ENCODE data around the gene PTPRK. TPM values are rescaled to one million over a fixed set of nuclear protein-coding genes. Genes with fewer than 3 reads are reported as not detected.

PTPRK gene
- total RNA-seq, 1 donor from 2014 or later = 1.9 TPM

GRCh38 chr6:128099571-128100197 lies 420.7 kb downstream of the PTPRK start:
- intact Hi-C loops (cut with micrococcal nuclease) = no loop called here

GRCh38 chr6:128098000-128098581 lies 422.3 kb downstream of the PTPRK start:
- intact Hi-C loops (cut with micrococcal nuclease) = no loop called here

- intact Hi-C loops (cut with micrococcal nuclease) = no loop called here
Observed at GRCh38 chr6:128097009-128097408, 423.4 kb downstream of the PTPRK start.

DNA sequence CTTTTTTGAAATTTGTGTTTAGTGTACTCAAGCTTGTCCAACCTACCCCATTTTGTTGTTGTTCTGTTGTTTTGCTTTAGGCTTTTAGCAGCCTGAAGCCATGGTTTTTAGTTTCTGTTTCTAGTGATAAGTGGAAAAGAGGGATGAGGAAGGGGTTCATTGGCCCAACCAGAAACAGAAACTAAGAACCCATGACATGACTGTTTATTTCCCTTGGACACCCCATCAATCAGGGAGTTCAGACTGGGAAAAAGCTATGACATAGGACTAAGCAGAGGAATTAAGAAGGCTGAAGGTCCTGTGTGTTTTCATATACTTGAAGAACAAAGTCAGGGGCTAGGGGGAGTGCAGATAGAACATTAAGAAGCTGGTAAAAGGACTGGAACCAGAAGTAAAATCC lies 425.0 kb downstream of the PTPRK start:
- intact Hi-C loops (cut with micrococcal nuclease) = no loop called here

DNA sequence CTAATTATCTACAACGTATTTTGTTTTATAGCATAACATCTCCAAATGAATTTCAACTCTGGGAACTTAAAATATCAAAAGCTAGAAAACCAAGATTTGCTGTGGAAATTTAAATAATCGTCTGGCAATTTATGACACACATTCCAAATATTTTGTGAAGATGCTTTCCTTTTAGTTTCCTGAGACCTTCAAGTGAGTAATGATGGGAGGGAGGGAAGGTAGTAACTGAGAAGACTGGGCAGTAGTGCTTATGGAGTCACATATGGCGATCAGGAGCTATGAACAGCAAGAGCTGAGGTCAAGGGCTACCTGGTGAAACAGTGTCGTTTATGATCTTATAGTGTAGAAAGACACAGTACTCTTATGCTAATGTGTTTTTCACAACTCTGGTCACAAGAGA lies 441.4 kb downstream of the PTPRK start:
- intact Hi-C loops (cut with micrococcal nuclease) = no loop called here

GRCh38 chr6:128078276-128078675 lies 442.1 kb downstream of the PTPRK start:
- intact Hi-C loops (cut with micrococcal nuclease) = no loop called here

DNA sequence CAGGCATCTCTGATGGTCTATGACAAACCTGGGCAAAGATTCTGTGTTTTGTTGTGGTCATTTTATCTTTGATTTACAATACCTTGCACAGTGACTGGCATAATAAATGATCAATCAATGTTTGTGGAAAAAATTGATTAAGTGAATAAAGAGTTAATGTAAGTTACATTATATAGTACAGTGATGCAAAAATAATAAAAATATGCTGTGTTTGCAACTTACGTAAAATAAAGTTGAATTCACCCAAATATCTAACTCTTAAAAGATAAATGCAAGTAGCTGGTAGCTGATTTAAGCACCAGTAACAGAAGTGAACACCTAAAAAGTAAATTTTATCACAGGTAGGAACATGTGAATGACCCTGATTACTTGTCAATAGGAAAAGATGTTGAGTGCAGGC lies 443.6 kb downstream of the PTPRK start:
- intact Hi-C loops (cut with micrococcal nuclease) = no loop called here

- intact Hi-C loops (cut with micrococcal nuclease) = no loop called here
Observed at GRCh38 chr6:128074567-128074966, 445.8 kb downstream of the PTPRK start.

- intact Hi-C loops (cut with micrococcal nuclease) = no loop called here
Observed at GRCh38 chr6:128073389-128073788, 447.0 kb downstream of the PTPRK start.

GRCh38 chr6:128071212-128071611 lies 449.2 kb downstream of the PTPRK start:
- intact Hi-C loops (cut with micrococcal nuclease) = no loop called here

GRCh38 chr6:128070406-128070805 lies 450.0 kb downstream of the PTPRK start:
- intact Hi-C loops (cut with micrococcal nuclease) = no loop called here

GRCh38 chr6:128069188-128069587 lies 451.2 kb downstream of the PTPRK start:
- intact Hi-C loops (cut with micrococcal nuclease) = no loop called here

DNA sequence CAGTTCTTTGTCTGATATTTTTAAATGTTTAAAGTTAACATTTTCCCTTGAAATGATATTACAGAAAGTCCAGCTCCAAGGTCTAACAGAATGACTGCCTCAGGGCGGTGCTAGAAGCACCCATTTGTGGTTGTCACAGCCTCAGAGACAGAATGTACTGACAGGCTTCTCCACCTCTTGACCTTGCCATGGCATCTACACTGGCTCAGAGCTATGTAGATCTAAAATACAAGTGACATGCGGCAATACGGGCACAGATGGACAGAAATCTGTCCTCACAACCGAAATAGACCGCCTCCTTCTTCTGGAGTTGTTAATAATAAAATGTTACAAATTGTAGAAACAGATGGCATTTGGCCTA lies 452.3 kb downstream of the PTPRK start:
- intact Hi-C loops (cut with micrococcal nuclease) = no loop called here

- intact Hi-C loops (cut with micrococcal nuclease) = no loop called here
Observed at GRCh38 chr6:128067446-128068118, 452.8 kb downstream of the PTPRK start.

DNA sequence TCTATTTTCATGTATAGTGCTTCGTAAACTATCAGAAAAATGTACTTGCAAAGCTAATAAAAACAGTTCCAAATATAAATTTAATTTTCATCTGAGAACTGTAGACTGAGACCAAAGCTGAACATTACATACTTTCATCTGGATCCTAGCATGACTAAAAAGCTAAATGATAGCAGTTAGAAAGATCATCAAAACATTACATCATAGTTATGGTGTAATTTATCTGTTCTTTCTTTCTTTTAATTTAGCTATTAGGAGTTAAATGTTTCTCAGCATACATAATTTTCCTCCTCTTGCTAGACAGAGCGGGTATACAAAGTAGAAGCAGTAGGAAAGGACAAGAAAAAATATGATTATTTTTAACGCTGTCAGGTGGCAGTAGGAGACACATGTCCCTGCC lies 455.3 kb downstream of the PTPRK start:
- intact Hi-C loops (cut with micrococcal nuclease) = no loop called here

GRCh38 chr6:128064540-128064895 lies 455.9 kb downstream of the PTPRK start:
- intact Hi-C loops (cut with micrococcal nuclease) = no loop called here

DNA sequence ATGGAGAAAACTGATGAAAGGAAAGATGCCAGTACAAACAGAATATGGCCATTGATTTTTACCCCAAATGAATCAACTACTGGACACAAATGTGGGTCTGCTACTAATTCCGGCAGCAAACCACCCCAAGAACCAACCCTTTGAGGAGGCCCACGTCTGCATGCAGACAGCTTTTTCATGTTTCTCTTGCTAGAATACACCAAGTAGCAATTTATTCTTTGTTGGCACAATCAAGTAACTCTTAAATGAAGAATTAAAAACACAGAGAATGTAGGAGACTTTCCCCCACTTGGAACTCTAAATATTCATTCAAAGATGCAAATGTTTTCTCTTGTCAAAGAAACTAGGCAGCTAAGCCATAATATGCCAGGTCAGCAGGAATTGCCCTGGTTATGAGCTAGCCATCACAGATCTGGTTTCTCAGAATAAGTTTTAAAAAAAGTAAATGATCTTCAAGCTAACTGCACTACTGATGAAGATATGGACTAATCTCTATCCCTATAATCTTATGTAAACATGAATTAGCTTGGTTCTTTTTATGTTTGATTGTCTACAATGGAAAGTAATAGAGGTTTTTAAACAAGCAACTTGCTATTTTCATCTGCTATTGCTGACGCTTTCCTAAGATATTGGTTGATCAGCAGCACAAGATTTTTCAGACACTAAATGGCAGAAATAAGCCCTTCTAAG lies 456.4 kb downstream of the PTPRK start:
- intact Hi-C loops (cut with micrococcal nuclease) = no loop called here

DNA sequence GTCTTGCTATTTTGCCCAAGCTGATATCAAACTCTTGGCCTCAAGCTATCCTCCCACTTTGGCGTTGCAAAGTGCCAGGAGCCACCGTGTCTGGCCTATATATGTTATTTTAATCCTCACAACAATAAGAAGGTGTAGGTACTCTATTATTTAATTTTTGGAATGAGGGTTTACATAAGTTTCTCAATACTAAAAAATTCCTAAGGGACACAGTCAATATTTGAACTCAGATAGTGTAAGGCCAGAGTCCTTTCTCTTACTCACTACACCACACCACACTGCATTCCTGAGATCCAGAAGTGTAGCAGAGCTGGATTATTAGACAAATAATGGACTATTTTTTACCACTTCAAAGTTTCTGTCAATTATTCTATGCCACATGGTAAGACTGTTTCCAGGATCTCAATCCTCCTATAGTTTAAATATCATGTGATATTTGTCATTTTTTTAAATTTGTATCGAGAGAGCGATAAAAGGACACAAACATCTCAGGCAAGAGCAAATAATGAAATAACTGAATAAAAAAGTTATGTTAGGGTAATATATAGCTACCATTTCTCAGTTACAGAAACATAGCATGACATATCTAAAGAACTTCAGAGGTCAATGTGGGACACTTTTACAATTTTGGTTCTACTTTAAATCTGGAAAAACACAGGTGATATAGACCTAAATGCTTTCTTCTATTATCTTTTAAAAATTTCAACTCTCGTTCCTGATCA lies 457.4 kb downstream of the PTPRK start:
- intact Hi-C loops (cut with micrococcal nuclease) = no loop called here

DNA sequence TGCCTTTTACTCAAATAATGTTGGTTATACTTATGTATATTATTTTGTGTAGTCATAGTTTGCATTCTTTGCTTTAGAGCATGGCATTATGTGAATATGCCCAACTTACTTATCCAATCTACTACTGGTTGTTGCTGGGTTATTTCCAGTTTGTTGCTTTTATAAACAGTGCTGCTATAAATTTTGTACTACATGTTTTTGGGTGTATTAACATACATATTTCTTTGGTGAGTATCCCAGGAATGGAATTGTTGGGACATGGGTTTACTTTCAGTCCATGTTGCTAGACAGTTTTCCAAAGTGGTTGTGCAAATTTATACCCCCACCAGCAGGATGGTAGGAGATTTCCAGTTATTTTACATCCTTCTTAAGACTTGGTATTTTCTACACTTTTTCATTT lies 462.5 kb downstream of the PTPRK start:
- intact Hi-C loops (cut with micrococcal nuclease) = no loop called here

- intact Hi-C loops (cut with micrococcal nuclease) = no loop called here
Observed at GRCh38 chr6:128057541-128057940, 462.9 kb downstream of the PTPRK start.

DNA sequence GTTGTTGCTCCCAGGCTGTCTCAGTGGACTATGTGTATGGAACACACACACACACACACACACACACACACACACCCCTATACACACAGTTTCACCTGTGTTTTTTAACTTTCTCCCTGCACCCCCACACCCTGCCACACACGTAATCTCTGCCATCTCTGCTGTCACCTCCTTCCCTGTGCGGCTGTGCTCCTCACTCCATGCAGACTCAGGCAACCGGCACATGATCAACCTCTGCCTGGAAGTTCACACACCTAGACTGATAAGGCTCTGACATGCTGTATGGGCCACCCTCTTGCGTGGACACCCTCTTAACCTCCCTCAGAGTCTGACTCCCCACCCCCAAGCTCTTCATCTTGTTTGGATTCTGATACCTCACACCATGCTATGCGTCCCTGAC lies 467.3 kb downstream of the PTPRK start:
- intact Hi-C loops (cut with micrococcal nuclease) = no loop called here

DNA sequence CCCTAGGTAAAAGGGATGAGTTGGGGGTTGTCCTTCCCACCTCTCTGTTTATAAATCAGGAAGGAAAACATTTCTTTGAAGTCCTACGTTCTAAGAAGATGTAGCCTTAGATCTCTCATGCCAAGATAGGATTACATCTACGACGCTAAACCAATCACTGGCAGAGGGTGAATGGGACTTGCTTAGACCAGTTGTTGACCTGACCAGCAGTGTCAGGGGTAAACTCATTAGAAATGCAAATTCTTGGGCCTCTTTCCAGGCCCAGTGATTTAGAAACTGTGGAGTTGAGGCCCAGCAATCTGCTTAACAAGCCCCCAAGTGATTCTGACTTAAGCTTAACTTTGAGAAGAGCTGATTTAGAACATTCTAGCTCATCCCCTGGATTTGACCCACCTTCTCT lies 472.4 kb downstream of the PTPRK start:
- intact Hi-C loops (cut with micrococcal nuclease) = no loop called here
